Germinal center (tissue), 1 donor: ENCODE data around the gene DNAJC10.

Experiments used
- DNase-seq: peaks from one replicate; pipeline ENCODE4 v3.0.0; 2012; ENCODE audit warnings: mixed read lengths, low spot score

Gene DNAJC10

GRCh38 chr2:182834293-182834692 is 118.2 kb downstream of the DNAJC10 start:
- no peak for DNase-seq

DNA sequence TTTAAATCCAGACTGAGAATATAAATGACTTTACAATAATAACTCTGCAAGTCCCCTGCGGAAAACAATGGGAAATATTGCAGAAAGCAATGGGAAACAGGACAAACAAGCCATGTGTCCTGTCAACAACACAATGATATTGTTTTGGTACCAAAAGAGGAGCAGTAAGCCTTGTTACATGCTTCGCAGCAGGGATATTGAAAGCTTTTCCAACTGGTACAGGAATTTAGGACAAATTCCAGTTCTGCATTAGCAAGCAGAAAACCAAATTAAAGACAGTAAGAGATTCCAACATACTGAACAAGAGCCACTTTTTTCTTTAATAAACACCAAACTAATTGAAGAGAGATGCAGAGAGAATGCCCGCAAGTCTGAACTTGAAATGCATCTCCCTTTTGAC is 120.4 kb downstream of the DNAJC10 start:
- no peak for DNase-seq
